H9 (cell line): Measurements from ENCODE around the gene ANXA1. TPM values are rescaled to one million over a fixed set of nuclear protein-coding genes. Genes with fewer than 3 reads are reported as not detected.

Source experiments
- DNase-seq: peaks from one replicate; pipeline ENCODE4 v3.0.0-alpha.2; 2017
- H2AFZ ChIP-seq: one replicate; pipeline ENCODE4 v1.6.1; 2013; ENCODE audit warnings: mild to moderate bottlenecking, low read length, control low read depth, moderate library complexity
- H2AK5ac ChIP-seq: 2 replicates; pipeline ENCODE4 v1.6.1; 2013; ENCODE audit warnings: low read length, control low read depth, mixed read lengths; ENCODE audit not compliant: insufficient read length
- H2BK120ac ChIP-seq: one replicate; pipeline ENCODE4 v1.6.1; 2013; ENCODE audit warnings: low read depth, mild to moderate bottlenecking, low read length, control low read depth, inconsistent platforms; ENCODE audit not compliant: poor library complexity, severe bottlenecking
- H2BK12ac ChIP-seq: 2 replicates; pipeline ENCODE4 v1.6.1; 2013; ENCODE audit warnings: low read length, control low read depth, mixed read lengths, low read depth; ENCODE audit not compliant: insufficient read length
- H2BK15ac ChIP-seq: 2 replicates; pipeline ENCODE4 v1.6.1; 2013; ENCODE audit warnings: low read depth, low read length, control low read depth
- H2BK20ac ChIP-seq: one replicate; pipeline ENCODE4 v1.6.1; 2013; ENCODE audit warnings: low read depth, mild to moderate bottlenecking, low read length, control low read depth, inconsistent platforms; ENCODE audit not compliant: poor library complexity, severe bottlenecking
- H2BK5ac ChIP-seq: 2 replicates; pipeline ENCODE4 v1.6.1; 2013; ENCODE audit warnings: low read length, control low read depth, mixed read lengths; ENCODE audit not compliant: insufficient read length
- H3K14ac ChIP-seq: 2 replicates; pipeline ENCODE4 v1.6.1; 2013; ENCODE audit warnings: low read length, control low read depth; ENCODE audit not compliant: insufficient read depth
- H3K18ac ChIP-seq: 2 replicates; pipeline ENCODE4 v1.6.1; 2013; ENCODE audit warnings: low read depth, mild to moderate bottlenecking, mixed read lengths, low read length, control low read depth; ENCODE audit not compliant: insufficient read length
- H3K23ac ChIP-seq: 2 replicates; pipeline ENCODE4 v1.6.1; 2013; ENCODE audit warnings: low read length, control low read depth, mixed read lengths, low read depth; ENCODE audit not compliant: insufficient read length
- H3K23me2 ChIP-seq: 2 replicates; pipeline ENCODE4 v1.6.1; 2013; ENCODE audit warnings: low read depth, mild to moderate bottlenecking, mixed read lengths, low read length, control low read depth; ENCODE audit not compliant: insufficient read length, poor library complexity, severe bottlenecking
- H3K27ac ChIP-seq: 2 replicates; pipeline ENCODE4 v1.5.1; 2013; ENCODE audit warnings: low read length, control low read depth, mixed read lengths, low read depth; ENCODE audit not compliant: insufficient read length
- H3K27me3 ChIP-seq: 2 replicates; pipeline ENCODE4 v1.6.1; 2013; ENCODE audit warnings: low read length, control low read depth, inconsistent platforms; ENCODE audit not compliant: insufficient read depth
- H3K4ac ChIP-seq: 2 replicates; pipeline ENCODE4 v1.6.1; 2013; ENCODE audit warnings: low read depth, mild to moderate bottlenecking, control low read depth, inconsistent platforms, low read length, moderate library complexity
- H3K4me1 ChIP-seq: 2 replicates; pipeline ENCODE4 v1.6.1; 2013; ENCODE audit warnings: low read length, control low read depth, inconsistent platforms; ENCODE audit not compliant: insufficient read depth
- H3K4me2 ChIP-seq: 2 replicates; pipeline ENCODE4 v1.6.1; 2013; ENCODE audit warnings: low read length, control low read depth, mixed read lengths; ENCODE audit not compliant: insufficient read length, insufficient read depth
- H3K56ac ChIP-seq: 2 replicates; pipeline ENCODE4 v1.6.1; 2013; ENCODE audit warnings: low read depth, mild to moderate bottlenecking, mixed read lengths, low read length, control low read depth; ENCODE audit not compliant: insufficient read length
- H3K79me1 ChIP-seq: 2 replicates; pipeline ENCODE4 v1.6.1; 2013; ENCODE audit warnings: low read depth, mild to moderate bottlenecking, moderate library complexity, low read length, control low read depth, inconsistent platforms; ENCODE audit not compliant: insufficient read depth, poor library complexity, severe bottlenecking
- H3K79me2 ChIP-seq: 2 replicates; pipeline ENCODE4 v1.6.1; 2013; ENCODE audit warnings: low read length, control low read depth, inconsistent platforms; ENCODE audit not compliant: insufficient read depth
- H3K9ac ChIP-seq: 2 replicates; pipeline ENCODE4 v1.6.1; 2013; ENCODE audit warnings: low read length, control low read depth, mixed read lengths; ENCODE audit not compliant: insufficient read length; ENCODE audit errors: extremely low read depth
- H3K9me3 ChIP-seq: one replicate; pipeline ENCODE4 v1.6.1; 2013; ENCODE audit warnings: low read depth, low read length, inconsistent platforms; ENCODE audit not compliant: control insufficient read depth
- H3T11ph ChIP-seq: one replicate; pipeline ENCODE4 v1.6.1; 2013; ENCODE audit warnings: mild to moderate bottlenecking, low read length, control low read depth, inconsistent platforms
- H4K20me1 ChIP-seq: one replicate; pipeline ENCODE4 v1.6.1; 2013; ENCODE audit not compliant: control insufficient read depth, insufficient read length, insufficient read depth
- H4K5ac ChIP-seq: 2 replicates; pipeline ENCODE4 v1.6.1; 2013; ENCODE audit warnings: low read depth, mild to moderate bottlenecking, mixed read lengths, low read length, control low read depth; ENCODE audit not compliant: insufficient read length
- H4K8ac ChIP-seq: replicated peaks from 2 replicates; pipeline ENCODE4 v1.6.1; 2013; ENCODE audit warnings: low read length, control low read depth, mixed read lengths, low read depth; ENCODE audit not compliant: insufficient read length
- H4K91ac ChIP-seq: 2 replicates; pipeline ENCODE4 v1.6.1; 2013; ENCODE audit warnings: low read depth, mild to moderate bottlenecking, moderate library complexity, mixed read lengths, low read length, control low read depth; ENCODE audit not compliant: insufficient read length
- H3K27ac Mint-ChIP-seq, 3 experiments: 2 replicates in 2 of 3; 3 replicates in 1 of 3; pipeline ENCODE4 v1.8.0; 2020 to 2021; ENCODE audit warnings: mixed read lengths in 3 of 3, mild to moderate bottlenecking in 1 of 3, moderate library complexity in 1 of 3
- H3K27me3 Mint-ChIP-seq: 2 replicates; pipeline ENCODE4 v1.8.0; 2021; ENCODE audit warnings: low read depth, mild to moderate bottlenecking, moderate library complexity, mixed read lengths
- H3K36me3 Mint-ChIP-seq, 3 experiments: 2 replicates in 2 of 3; 3 replicates in 1 of 3; pipeline ENCODE4 v1.8.0; 2020 to 2021; ENCODE audit warnings: low read depth in 3 of 3, mixed read lengths in 3 of 3; ENCODE audit not compliant: insufficient read depth in 1 of 3
- H3K4me1 Mint-ChIP-seq, 2 experiments: 2 replicates each; pipeline ENCODE4 v1.8.0; 2020; ENCODE audit warnings: mixed read lengths in 2 of 2
- H3K4me3 Mint-ChIP-seq, 2 experiments: 2 replicates in 1 of 2; 3 replicates in 1 of 2; pipeline ENCODE4 v1.8.0; 2020 to 2021; ENCODE audit warnings: mild to moderate bottlenecking in 2 of 2, mixed read lengths in 2 of 2, moderate library complexity in 1 of 2
- H3K9me3 Mint-ChIP-seq, 2 experiments: 2 replicates in 1 of 2; 3 replicates in 1 of 2; pipeline ENCODE4 v1.8.0; 2020; ENCODE audit warnings: mild to moderate bottlenecking in 2 of 2, mixed read lengths in 2 of 2, moderate library complexity in 1 of 2
- WGBS: extraction: QIAGEN DNeasy Blood & Tissue Kit; methylation state at CpG from one replicate; pipeline ENCODE4 v1.1.7; 2013; ENCODE audit warnings: missing lambda C conversion rate, low lambda C conversion rate, mixed read lengths; ENCODE audit not compliant: insufficient read length; ENCODE audit errors: extremely low coverage; 5-methylcytosine and 5-hydroxymethylcytosine counted together
- total RNA-seq: library from RNA; stranded (reverse); gene quantifications from 2 replicates; pipeline ENCODE4 v1.2.1, GENCODE V29; 2021
- TF ChIP-seq, protein P1 (sequence below): fragments of 200-600 bp; sonication (generic); conservative IDR thresholded peaks from 3 replicates; pipeline ENCODE4 v1.8.0; 2021; ENCODE audit warnings: antibody characterized with exemption, mild to moderate bottlenecking

The ANXA1 gene
- total RNA-seq, 1 experiment from 2014 or later, result 3.5 TPM

DNA sequence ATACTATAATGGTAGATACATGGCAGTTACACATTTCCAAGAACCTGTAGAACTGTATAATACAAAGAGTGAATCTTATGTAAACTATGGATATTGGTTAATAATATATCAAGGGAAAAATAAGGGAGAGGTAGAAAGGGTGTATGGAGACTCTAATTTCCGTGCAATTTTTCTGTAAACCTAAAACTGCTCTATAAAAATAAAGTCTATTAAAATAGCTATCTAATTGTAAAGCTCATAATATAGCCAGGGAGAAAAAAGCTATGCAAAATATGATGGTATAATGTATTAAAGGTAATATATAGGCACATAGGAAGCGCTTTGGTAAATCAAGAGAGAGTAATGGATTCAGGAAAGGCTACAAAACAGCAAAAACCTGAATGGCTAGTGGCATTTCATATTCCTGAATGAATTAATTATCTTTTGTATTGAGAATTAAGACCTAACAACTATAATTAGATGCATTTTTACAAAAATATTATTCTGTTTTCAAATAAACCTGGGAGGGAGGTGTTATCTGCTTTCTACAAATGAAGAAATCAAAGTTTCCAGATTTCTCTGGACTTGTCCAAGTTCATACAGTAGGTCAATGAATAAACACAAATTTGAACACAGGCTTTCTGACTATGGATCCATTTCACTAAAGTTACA lies 22.8 kb downstream of the ANXA1 start:
- peaks cover 5 to 12% of the 10 kb centered on the region in 2 experiments; a peak in 3 of 4 replicates for H3K4me1 Mint-ChIP-seq
- H2BK5ac ChIP-seq, result no peak overlapping the region
- H2BK15ac ChIP-seq, result no peak overlapping the region
- no peak overlapping the region for H3T11ph ChIP-seq
- H2AK5ac ChIP-seq, result no peak overlapping the region
- H3K9ac ChIP-seq, result no peak overlapping the region
- no peak overlapping the region for H2BK120ac ChIP-seq
- H3K27me3 Mint-ChIP-seq, result no peaks in the 10 kb centered on the region; the same call in 1 of the 2 replicates
- H4K91ac ChIP-seq, result no peak overlapping the region
- H3K18ac ChIP-seq, result no peak overlapping the region
- no peak overlapping the region for H3K27ac Mint-ChIP-seq
- TF ChIP-seq, protein P1, sequence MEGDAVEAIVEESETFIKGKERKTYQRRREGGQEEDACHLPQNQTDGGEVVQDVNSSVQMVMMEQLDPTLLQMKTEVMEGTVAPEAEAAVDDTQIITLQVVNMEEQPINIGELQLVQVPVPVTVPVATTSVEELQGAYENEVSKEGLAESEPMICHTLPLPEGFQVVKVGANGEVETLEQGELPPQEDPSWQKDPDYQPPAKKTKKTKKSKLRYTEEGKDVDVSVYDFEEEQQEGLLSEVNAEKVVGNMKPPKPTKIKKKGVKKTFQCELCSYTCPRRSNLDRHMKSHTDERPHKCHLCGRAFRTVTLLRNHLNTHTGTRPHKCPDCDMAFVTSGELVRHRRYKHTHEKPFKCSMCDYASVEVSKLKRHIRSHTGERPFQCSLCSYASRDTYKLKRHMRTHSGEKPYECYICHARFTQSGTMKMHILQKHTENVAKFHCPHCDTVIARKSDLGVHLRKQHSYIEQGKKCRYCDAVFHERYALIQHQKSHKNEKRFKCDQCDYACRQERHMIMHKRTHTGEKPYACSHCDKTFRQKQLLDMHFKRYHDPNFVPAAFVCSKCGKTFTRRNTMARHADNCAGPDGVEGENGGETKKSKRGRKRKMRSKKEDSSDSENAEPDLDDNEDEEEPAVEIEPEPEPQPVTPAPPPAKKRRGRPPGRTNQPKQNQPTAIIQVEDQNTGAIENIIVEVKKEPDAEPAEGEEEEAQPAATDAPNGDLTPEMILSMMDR, result no peak
- H3K14ac ChIP-seq, result no peak overlapping the region
- H2BK12ac ChIP-seq, result no peak overlapping the region
- H2BK20ac ChIP-seq, result no peak overlapping the region
- H4K20me1 ChIP-seq, result no peaks in the 10 kb centered on the region
- no peak overlapping the region for H4K5ac ChIP-seq
- no peak overlapping the region for H3K23ac ChIP-seq
- H3K56ac ChIP-seq, result no peak overlapping the region
- H3K79me2 ChIP-seq, result no peaks in the 10 kb centered on the region
- H3K9me3 Mint-ChIP-seq, result no peaks in the 10 kb centered on the region
- no peak overlapping the region for H3K27ac ChIP-seq
- H4K8ac ChIP-seq, result no peak overlapping the region
- no peaks in the 10 kb centered on the region for H3K23me2 ChIP-seq
- H3K36me3 Mint-ChIP-seq, result no peaks in the 10 kb centered on the region
- H3K4me2 ChIP-seq, result no peak overlapping the region
- H3K4me3 Mint-ChIP-seq, result no peak overlapping the region
- no peaks in the 10 kb centered on the region for H3K4me1 ChIP-seq
- no peaks in the 10 kb centered on the region for H3K9me3 ChIP-seq
- no peak overlapping the region for H3K4ac ChIP-seq
- H2AFZ ChIP-seq, result no peak overlapping the region
- no peaks in the 10 kb centered on the region for H3K79me1 ChIP-seq
- DNase-seq, result no peak
- no peaks in the 10 kb centered on the region for H3K27me3 ChIP-seq
- WGBS, result no CpG with 5 or more reads among the region's 2 CpGs
